Measurements from ENCODE around the gene LAMB1.

- TF ChIP-seq CTCF (IDR thresholded peaks at IDR 0.05) (no peak), POLR2A (IDR thresholded peaks at IDR 0.05) (no peak)
Observed at GRCh38 chr7:107999779-108000560, 3.0 kb downstream of the LAMB1 start.

All from body of pancreas (tissue), 4 donors.